IPS-NIHi7 (cell line): ENCODE results near the gene TARM1.
A peak's percentile ranks its signal among the peaks of the same experiment; 100 is the strongest.

Experiments used
- DNase-seq: peaks from one replicate; pipeline ENCODE4 v3.0.0; 2012; ENCODE audit warnings: mixed read lengths; ENCODE audit errors: extremely low spot score

The TARM1 gene

GRCh38 chr19:54030895-54031586 is 50.1 kb downstream of the TARM1 start:
- no peak for DNase-seq

- peak; percentile 81 for DNase-seq
Measured at GRCh38 chr19:54029930-54030490, 51.2 kb downstream of the TARM1 start.

GRCh38 chr19:54029301-54029700 is 51.9 kb downstream of the TARM1 start:
- no peak for DNase-seq

GRCh38 chr19:54026656-54027055 is 54.5 kb downstream of the TARM1 start:
- no peak for DNase-seq

GRCh38 chr19:54024660-54025059 is 56.5 kb downstream of the TARM1 start:
- no peak for DNase-seq

GRCh38 chr19:54023191-54023590 is 58.0 kb downstream of the TARM1 start:
- DNase-seq: no peak

- no peak for DNase-seq
Measured at GRCh38 chr19:54021932-54022331, 59.2 kb downstream of the TARM1 start.

GRCh38 chr19:54021363-54021762 is 59.8 kb downstream of the TARM1 start:
- no peak for DNase-seq
